PC-9 (cell line): ENCODE results near the gene NKAPL. TPM values are rescaled to one million over a fixed set of nuclear protein-coding genes. Genes with fewer than 3 reads are reported as not detected.

Source experiments
- BruUV-seq: library from RNA; stranded (reverse); fragments of 400-500 nt; replicated peaks from 2 replicates; lab custom pipeline; 2021; lab: Mats Ljungman, UMichigan
- CTCF ChIA-PET: fragments of 300-600 bp; sonication (Branson Sonifier 250); formaldehyde crosslinking; loops from one replicate; lab custom pipeline; 2022; ENCODE audit warnings: antibody characterized with exemption; lab: Charles Lee
- POLR2A ChIA-PET: fragments of 300-600 bp; sonication (Branson Sonifier 250); formaldehyde crosslinking; loops from one replicate; lab custom pipeline; 2022; ENCODE audit warnings: antibody characterized with exemption; ENCODE audit not compliant: unreplicated experiment; lab: Charles Lee
- DNase-seq, 2 experiments: peaks; one replicate each; pipeline versions ENCODE4 v3.0.0 to v3.0.0-alpha.2; 2015 to 2022; ENCODE audit warnings: mixed read lengths in 1 of 2
- H2AFZ ChIP-seq: fragments of 200-600 bp; sonication (generic); 2 replicates; pipeline ENCODE4 v1.8.1; 2017; ENCODE audit warnings: antibody characterized with exemption
- H3F3A ChIP-seq: fragments of 200-600 bp; sonication (generic); 2 replicates; pipeline ENCODE4 v1.8.1; 2017; ENCODE audit warnings: antibody characterized with exemption, mild to moderate bottlenecking, low read depth; ENCODE audit not compliant: insufficient read depth
- H3K27ac ChIP-seq: fragments of 200-600 bp; sonication (generic); 2 replicates; pipeline ENCODE4 v1.6.1; 2016; ENCODE audit warnings: mixed run types
- H3K27me3 ChIP-seq: fragments of 200-600 bp; sonication (generic); 2 replicates; pipeline ENCODE4 v1.6.1; 2016; ENCODE audit warnings: low read depth, mixed run types; ENCODE audit not compliant: insufficient read depth
- H3K36me3 ChIP-seq: fragments of 200-600 bp; sonication (generic); 2 replicates; pipeline ENCODE4 v1.6.1; 2016; ENCODE audit warnings: low read depth, mixed run types
- H3K4me1 ChIP-seq: fragments of 200-600 bp; sonication (generic); replicated peaks from 2 replicates; pipeline ENCODE4 v1.6.1; 2016; ENCODE audit warnings: mixed run types; ENCODE audit not compliant: insufficient read depth
- H3K4me2 ChIP-seq: fragments of 200-600 bp; sonication (generic); 2 replicates; pipeline ENCODE4 v1.6.1; 2017; ENCODE audit warnings: mixed run types
- H3K4me3 ChIP-seq: fragments of 200-600 bp; sonication (generic); 2 replicates; pipeline ENCODE4 v1.6.1; 2016; ENCODE audit warnings: mixed run types
- H3K79me2 ChIP-seq: fragments of 200-600 bp; sonication (generic); 2 replicates; pipeline ENCODE4 v1.6.1; 2017; ENCODE audit warnings: low read depth, mixed run types
- H3K9me2 ChIP-seq: fragments of 200-600 bp; sonication (generic); 2 replicates; pipeline ENCODE4 v1.8.1; 2017; ENCODE audit warnings: mild to moderate bottlenecking; ENCODE audit not compliant: insufficient read depth
- H3K9me3 ChIP-seq: fragments of 200-600 bp; sonication (generic); 2 replicates; pipeline ENCODE4 v1.8.1; 2016; ENCODE audit warnings: low read depth; ENCODE audit not compliant: insufficient read depth
- H4K20me1 ChIP-seq: fragments of 200-600 bp; sonication (generic); 2 replicates; pipeline ENCODE4 v1.8.1; 2017; ENCODE audit not compliant: insufficient read depth
- EZH2 ChIP-seq: fragments of 200-600 bp; sonication (generic); IDR thresholded peaks from 2 replicates; pipeline ENCODE4 v1.8.0; 2017; ENCODE audit warnings: antibody characterized with exemption, low read depth
- intact Hi-C: fragments of 100-400 bp; cut with micrococcal nuclease; formaldehyde crosslinking; loops from one replicate; pipeline ENCODE4 v1.10.0; 2022; ENCODE audit not compliant: unreplicated experiment
- total RNA-seq: library from RNA; stranded (reverse); gene quantifications from 2 replicates; pipeline ENCODE4 v1.2.3, GENCODE V29; 2021
- TF ChIP-seq, protein P1 (sequence below): fragments of 200-600 bp; sonication (generic); conservative IDR thresholded peaks from 2 replicates; pipeline ENCODE4 v1.6.1; 2017; ENCODE audit warnings: mixed run types, antibody characterized with exemption, mild to moderate bottlenecking, moderate library complexity

Gene NKAPL
- total RNA-seq, 1 experiment from 2014 or later = not detected

DNA sequence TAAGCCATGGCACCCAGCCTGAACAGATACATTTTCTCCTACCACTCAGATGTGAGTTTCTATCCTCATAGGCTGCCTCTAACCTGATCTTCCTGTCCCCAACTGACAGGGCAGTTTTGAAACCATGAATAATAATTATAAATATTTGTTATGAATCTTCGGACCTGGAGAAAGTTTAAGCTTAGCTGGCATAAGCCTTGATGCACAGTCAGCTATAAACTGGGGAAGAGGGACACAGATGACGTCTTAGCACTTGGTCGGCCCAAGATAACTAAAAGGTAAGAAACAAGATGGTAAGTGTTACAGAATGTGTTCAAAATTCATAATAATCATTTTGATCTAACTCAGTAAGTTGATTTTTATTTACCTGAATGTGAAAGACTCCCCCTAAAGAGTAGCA, 15.2 kb upstream of the NKAPL start:
- TF ChIP-seq, protein P1, sequence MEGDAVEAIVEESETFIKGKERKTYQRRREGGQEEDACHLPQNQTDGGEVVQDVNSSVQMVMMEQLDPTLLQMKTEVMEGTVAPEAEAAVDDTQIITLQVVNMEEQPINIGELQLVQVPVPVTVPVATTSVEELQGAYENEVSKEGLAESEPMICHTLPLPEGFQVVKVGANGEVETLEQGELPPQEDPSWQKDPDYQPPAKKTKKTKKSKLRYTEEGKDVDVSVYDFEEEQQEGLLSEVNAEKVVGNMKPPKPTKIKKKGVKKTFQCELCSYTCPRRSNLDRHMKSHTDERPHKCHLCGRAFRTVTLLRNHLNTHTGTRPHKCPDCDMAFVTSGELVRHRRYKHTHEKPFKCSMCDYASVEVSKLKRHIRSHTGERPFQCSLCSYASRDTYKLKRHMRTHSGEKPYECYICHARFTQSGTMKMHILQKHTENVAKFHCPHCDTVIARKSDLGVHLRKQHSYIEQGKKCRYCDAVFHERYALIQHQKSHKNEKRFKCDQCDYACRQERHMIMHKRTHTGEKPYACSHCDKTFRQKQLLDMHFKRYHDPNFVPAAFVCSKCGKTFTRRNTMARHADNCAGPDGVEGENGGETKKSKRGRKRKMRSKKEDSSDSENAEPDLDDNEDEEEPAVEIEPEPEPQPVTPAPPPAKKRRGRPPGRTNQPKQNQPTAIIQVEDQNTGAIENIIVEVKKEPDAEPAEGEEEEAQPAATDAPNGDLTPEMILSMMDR = no peak
- TF ChIP-seq EZH2 = no peak
- Histone ChIP-seq H3K4me3 (no peak overlapping the region), H3K9me2 (no peaks in the 10 kb centered on the region), H3K79me2 (no peaks in the 10 kb centered on the region), H3K4me2 (no peak overlapping the region), H3K4me1 (no peaks in the 10 kb centered on the region), H4K20me1 (no peaks in the 10 kb centered on the region), H2AFZ (no peak overlapping the region), H3K27ac (no peak overlapping the region), H3K36me3 (0 out of 2 replicates have a peak, but pooled peaks cover 7% of the 10 kb centered on the region), H3F3A (no peaks in the 10 kb centered on the region), H3K27me3 (no peaks in the 10 kb centered on the region), H3K9me3 (no peaks in the 10 kb centered on the region)
- intact Hi-C loops = no loop called here
- CTCF ChIA-PET = no interaction called here
- DNase-seq = no peak
- no TSS peak for BruUV-seq
- POLR2A ChIA-PET = no interaction called here

DNA sequence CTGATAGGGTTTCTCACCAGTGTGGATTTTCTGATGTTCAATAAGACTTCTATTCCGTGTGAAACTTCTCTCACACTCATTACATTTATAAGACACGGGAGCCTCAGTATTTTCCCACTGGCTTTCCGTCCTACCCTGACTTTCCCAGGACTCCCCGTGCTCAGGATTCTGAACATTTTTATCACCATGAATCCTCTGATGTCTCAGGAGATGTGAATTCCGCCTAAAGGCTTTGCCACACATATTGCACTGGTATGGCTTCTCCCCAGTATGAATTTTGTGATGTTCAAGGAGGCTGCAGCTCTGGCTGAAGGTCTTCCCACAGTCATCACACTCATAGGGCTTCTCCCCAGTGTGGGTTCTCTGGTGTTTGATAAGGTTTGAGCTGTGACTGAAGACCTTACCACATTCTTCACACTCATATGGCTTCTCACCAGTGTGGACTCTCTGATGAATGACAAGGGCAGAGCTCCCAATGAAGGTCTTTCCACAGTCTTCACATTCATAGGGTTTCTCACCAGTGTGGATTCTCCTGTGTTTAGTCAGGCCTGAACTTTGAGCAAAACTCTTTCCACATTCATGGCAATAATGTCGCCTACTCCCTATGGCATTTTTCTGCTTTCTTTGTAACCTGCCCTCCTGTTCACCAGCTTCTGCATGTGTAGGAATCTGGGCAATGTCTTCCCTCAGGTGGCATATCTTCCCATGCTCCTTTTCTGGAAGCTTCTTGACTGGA, 13.7 kb upstream of the NKAPL start:
- no peak for DNase-seq
- no TSS peak for BruUV-seq
- peaks cover 5% of the 10 kb centered on the region; the same call in 1 of the 2 replicates for H3K79me2 ChIP-seq
- H3K4me1 ChIP-seq = no peaks in the 10 kb centered on the region
- no peaks in the 10 kb centered on the region for H3K27me3 ChIP-seq
- intact Hi-C loops = no loop called here
- H3K4me2 ChIP-seq = no peak overlapping the region
- H3F3A ChIP-seq = no peaks in the 10 kb centered on the region
- H3K4me3 ChIP-seq = no peak overlapping the region
- no peak overlapping the region for H3K27ac ChIP-seq
- H3K9me3 ChIP-seq = no peaks in the 10 kb centered on the region
- H4K20me1 ChIP-seq = no peaks in the 10 kb centered on the region
- 0 out of 2 replicates have a peak, but pooled peaks cover 7% of the 10 kb centered on the region for H3K36me3 ChIP-seq
- no peak for TF ChIP-seq EZH2
- TF ChIP-seq, protein P1 = no peak
- no peak overlapping the region for H2AFZ ChIP-seq
- ChIA-PET POLR2A (interaction anchor here (0.7 kb wide), 1 partner anchor 24 kb away, joined by 4 read pairs; no protein-coding TSS in a partner anchor), CTCF (no interaction called here)
- H3K9me2 ChIP-seq = no peaks in the 10 kb centered on the region

DNA sequence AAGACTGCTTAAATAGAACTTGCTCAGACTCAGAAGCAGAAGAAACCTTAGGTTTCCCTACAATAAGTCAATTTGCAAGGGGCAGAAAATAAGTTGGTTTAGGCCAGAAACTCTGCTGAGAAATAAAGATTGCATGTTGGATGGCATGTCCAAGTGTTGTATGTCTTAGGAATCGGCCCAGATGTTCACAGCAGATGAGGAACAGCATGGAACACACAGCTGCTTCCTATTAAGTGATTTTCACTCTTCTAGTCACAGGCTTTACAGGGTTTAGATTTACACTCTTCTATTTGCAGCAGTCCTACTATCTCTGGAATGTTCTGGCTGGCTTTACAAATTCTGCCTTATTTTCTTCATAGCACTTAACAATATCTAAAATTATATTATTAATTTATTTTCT, 10.2 kb upstream of the NKAPL start:
- CTCF ChIA-PET = no interaction called here
- BruUV-seq = no TSS peak
- POLR2A ChIA-PET = no interaction called here
- Histone ChIP-seq H3F3A (no peaks in the 10 kb centered on the region), H3K4me1 (peaks cover 19% of the 10 kb centered on the region), H3K4me3 (no peak overlapping the region), H3K36me3 (0 out of 2 replicates have a peak, but pooled peaks cover 7% of the 10 kb centered on the region), H2AFZ (no peak overlapping the region), H3K79me2 (peaks cover 17% of the 10 kb centered on the region), H3K9me3 (0 out of 2 replicates have a peak, but pooled peaks cover 2% of the 10 kb centered on the region), H3K9me2 (no peaks in the 10 kb centered on the region), H3K27me3 (no peaks in the 10 kb centered on the region), H3K27ac (no peak overlapping the region), H4K20me1 (no peaks in the 10 kb centered on the region), H3K4me2 (no peak overlapping the region)
- TF ChIP-seq, protein P1 = no peak
- no peak for TF ChIP-seq EZH2
- DNase-seq = no peak
- intact Hi-C loops = no loop called here
